Colonic mucosa (tissue), 4 donors: ENCODE results near the gene AXIN2. TPM values are rescaled to one million over a fixed set of nuclear protein-coding genes. Genes with fewer than 3 reads are reported as not detected.
"Not testable (repeated sequence)": the region's sequence is repeated elsewhere in the genome, so short reads cannot be mapped to it uniquely, and the experiment has no call there.

Experiments
- DNase-seq: peaks from one replicate; pipeline ENCODE4 v3.0.0-alpha.2; 2020
- H3K27ac ChIP-seq: fragments of 200-600 bp; one replicate; pipeline ENCODE4 v1.8.0; 2021
- H3K27me3 ChIP-seq: fragments of 200-600 bp; one replicate; pipeline ENCODE4 v1.8.0; 2021
- H3K36me3 ChIP-seq: fragments of 200-600 bp; one replicate; pipeline ENCODE4 v1.8.0; 2021
- H3K4me1 ChIP-seq: fragments of 200-600 bp; one replicate; pipeline ENCODE4 v1.8.0; 2021; ENCODE audit warnings: mild to moderate bottlenecking
- H3K4me3 ChIP-seq: fragments of 200-600 bp; one replicate; pipeline ENCODE4 v1.8.0; 2021
- H3K9ac ChIP-seq, 2 donors: one replicate each; pipeline ENCODE4 v1.7.0; 2013; ENCODE audit warnings: control low read depth in 2 of 2, low read depth in 2 of 2, low read length in 2 of 2
- H3K9me3 ChIP-seq: fragments of 200-600 bp; one replicate; pipeline ENCODE4 v1.8.0; 2021
- CTCF ChIP-seq: fragments of 200-600 bp; IDR thresholded peaks from one replicate; pipeline ENCODE4 v1.8.0; 2022; ENCODE audit warnings: antibody characterized with exemption, mild to moderate bottlenecking
- intact Hi-C: fragments of 100-400 bp; cut with DNase I; formaldehyde crosslinking; loops from one replicate; pipeline ENCODE4 v1.14.1; 2022
- total RNA-seq, 2 donors: library from RNA; stranded (reverse); fragmentation: NEBNext Ultra II Directional in 1 of 2; extraction: Animal tissue kit (Norgen Biotek cat#: 25700) in 1 of 2; gene quantifications; one replicate each; pipeline ENCODE4 v1.2.1, GENCODE V29; 2021
- donor health status: healthy.
- donor health status: DM: no; HTN: no; CAD: no.
- donor health status: DM: no; HTN: no; CAD: no.

AXIN2 gene
- total RNA-seq, 2 donors from 2014 or later: 38.0 to 41.6 TPM

- no peaks in the 10 kb centered on the region for H3K4me1 ChIP-seq
- intact Hi-C loops: no loop called here
- no peak for DNase-seq
- no peak overlapping the region for H3K27ac ChIP-seq
- H3K4me3 ChIP-seq: no peak overlapping the region
- no peak for TF ChIP-seq CTCF
- H3K9ac ChIP-seq: no peak overlapping the region
- H3K9me3 ChIP-seq: no peaks in the 10 kb centered on the region
- H3K36me3 ChIP-seq: no peaks in the 10 kb centered on the region
- no peaks in the 10 kb centered on the region for H3K27me3 ChIP-seq
Measured at GRCh38 chr17:65488665-65489064, 72.8 kb downstream of the AXIN2 start.

DNA sequence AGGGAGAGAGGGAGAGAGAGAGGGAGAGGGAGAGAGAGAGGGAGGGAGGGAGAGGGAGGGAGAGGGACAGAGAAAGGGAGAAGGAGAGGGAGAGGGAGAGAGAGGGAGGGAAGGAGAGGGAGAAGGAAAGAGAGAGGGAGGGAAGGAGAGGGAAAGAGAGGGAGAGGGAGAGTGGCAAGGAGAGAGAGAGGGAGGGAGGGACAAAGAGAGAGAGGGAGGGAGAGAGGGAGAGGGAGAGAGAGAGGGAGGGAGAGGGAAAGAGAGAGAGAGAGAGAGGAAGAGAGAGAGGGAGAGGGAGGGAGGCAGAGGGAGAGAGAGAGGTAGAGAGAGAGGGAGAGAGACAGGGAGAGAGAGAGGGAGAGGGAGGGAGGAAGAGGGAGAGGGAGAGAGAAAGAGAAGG lies 73.5 kb downstream of the AXIN2 start:
- Histone ChIP-seq H3K27me3 (no peaks in the 10 kb centered on the region), H3K9me3 (no peaks in the 10 kb centered on the region), H3K9ac (no peak overlapping the region), H3K4me1 (no peaks in the 10 kb centered on the region), H3K27ac (no peak overlapping the region), H3K36me3 (no peaks in the 10 kb centered on the region), H3K4me3 (no peak overlapping the region)
- TF ChIP-seq CTCF: no peak
- no peak for DNase-seq
- intact Hi-C loops: no loop called here

DNA sequence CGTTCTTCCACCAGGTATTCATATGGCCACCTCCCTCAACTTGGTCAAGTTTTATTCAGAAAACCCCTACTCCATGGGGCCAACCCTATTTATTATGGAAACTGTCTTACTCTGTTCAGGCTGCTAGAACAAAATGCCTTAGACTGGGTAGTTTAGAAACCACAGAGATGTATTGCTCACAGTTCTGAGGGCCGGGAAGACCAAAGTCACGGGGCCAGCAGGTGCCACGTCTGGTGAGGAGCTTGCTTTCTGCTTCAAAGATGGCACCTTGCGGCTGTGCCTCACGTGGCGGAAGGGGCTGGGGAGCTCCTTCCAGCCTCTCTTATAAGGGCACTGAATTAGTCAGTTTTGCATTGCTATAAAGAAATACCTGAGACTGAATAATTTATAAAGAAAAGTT lies 74.3 kb downstream of the AXIN2 start:
- H3K36me3 ChIP-seq: no peaks in the 10 kb centered on the region
- H3K9me3 ChIP-seq: no peaks in the 10 kb centered on the region
- H3K27me3 ChIP-seq: no peaks in the 10 kb centered on the region
- no peak overlapping the region for H3K4me3 ChIP-seq
- no peak for TF ChIP-seq CTCF
- intact Hi-C loops: no loop called here
- DNase-seq: no peak
- H3K9ac ChIP-seq: no peak overlapping the region
- no peaks in the 10 kb centered on the region for H3K4me1 ChIP-seq
- H3K27ac ChIP-seq: no peak overlapping the region

DNA sequence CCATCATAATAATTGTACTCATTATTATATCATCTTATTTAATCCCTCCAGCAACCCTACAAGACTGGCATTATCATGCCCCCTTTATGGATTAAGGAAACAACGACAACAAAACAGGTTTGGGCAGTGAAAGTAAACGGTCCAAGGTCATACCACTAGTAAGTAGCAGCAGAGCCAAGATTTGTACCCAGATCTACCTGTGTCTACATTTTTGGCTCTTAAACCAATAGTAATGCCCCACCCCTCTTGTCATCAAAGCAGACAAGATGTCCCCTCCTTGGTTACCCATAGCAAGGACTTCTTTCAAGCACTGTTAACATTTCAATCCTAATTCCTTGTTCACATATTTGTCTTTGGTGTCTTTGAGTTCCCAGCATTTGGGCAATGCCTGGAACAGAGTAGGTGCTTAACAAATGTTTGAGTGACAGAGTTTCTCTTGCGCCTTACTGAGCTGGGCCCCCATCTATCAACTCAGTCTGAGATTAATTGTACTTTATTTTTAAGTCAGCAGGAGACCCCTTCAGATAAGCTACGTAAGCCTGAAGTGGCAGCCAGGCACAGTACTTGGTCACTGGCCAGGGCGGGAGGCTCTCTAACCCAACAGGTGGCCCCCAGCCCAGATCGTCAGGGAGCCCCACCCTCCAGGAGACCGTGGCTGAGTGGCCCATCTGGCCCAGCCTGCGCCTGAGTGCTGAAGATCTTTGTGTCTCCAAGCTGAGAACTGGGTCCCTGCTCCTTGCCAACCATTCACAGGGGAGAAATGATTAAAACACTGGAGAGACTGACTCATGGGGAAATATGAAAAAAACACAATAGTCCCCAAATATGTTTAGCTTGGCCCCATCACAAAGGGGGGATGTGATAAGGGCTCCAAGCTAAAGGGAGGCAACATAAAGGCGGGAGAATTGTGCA lies 75.8 kb downstream of the AXIN2 start:
- DNase-seq: no peak
- no peaks in the 10 kb centered on the region for H3K9me3 ChIP-seq
- no peaks in the 10 kb centered on the region for H3K36me3 ChIP-seq
- H3K27me3 ChIP-seq: no peaks in the 10 kb centered on the region
- intact Hi-C loops: no loop called here
- no peak overlapping the region for H3K27ac ChIP-seq
- H3K4me3 ChIP-seq: no peak overlapping the region
- TF ChIP-seq CTCF: no peak
- H3K9ac ChIP-seq: no peak overlapping the region
- no peaks in the 10 kb centered on the region for H3K4me1 ChIP-seq

- H3K4me3 ChIP-seq, intact Hi-C loops, H3K27ac ChIP-seq, H3K27me3 ChIP-seq, DNase-seq, H3K4me1 ChIP-seq, H3K9ac ChIP-seq, H3K9me3 ChIP-seq, H3K36me3 ChIP-seq: not testable (repeated sequence)
Measured at GRCh38 chr17:65484405-65484804, 77.0 kb downstream of the AXIN2 start.

GRCh38 chr17:65483438-65483837 lies 78.0 kb downstream of the AXIN2 start:
- no peak overlapping the region for H3K4me3 ChIP-seq
- DNase-seq: no peak
- H3K27ac ChIP-seq: no peak overlapping the region
- H3K9me3 ChIP-seq: no peaks in the 10 kb centered on the region
- H3K9ac ChIP-seq: no peak overlapping the region
- intact Hi-C loops: no loop called here
- H3K4me1 ChIP-seq: no peaks in the 10 kb centered on the region
- no peaks in the 10 kb centered on the region for H3K36me3 ChIP-seq
- no peak for TF ChIP-seq CTCF
- no peaks in the 10 kb centered on the region for H3K27me3 ChIP-seq
